K562 (cell line): Measurements from ENCODE around the gene SLC25A26. TPM values are rescaled to one million over a fixed set of nuclear protein-coding genes. Genes with fewer than 3 reads are reported as not detected.

Experiments used
- BCLAF1 ChIP-seq, 2 experiments: fragments of 450-650 bp in 1 of 2; IDR thresholded peaks; 2 replicates each; pipeline ENCODE4 v1.6.1; 2011 to 2017; ENCODE audit warnings: low read depth in 2 of 2, antibody characterized with exemption in 1 of 2, borderline replicate concordance in 1 of 2, low read length in 1 of 2, mild to moderate bottlenecking in 1 of 2, mixed read lengths in 1 of 2; ENCODE audit not compliant: control insufficient read depth in 1 of 2
- CHCHD3 ChIP-seq: fragments of 250-450 bp; sonication (Bioruptor Pico); IDR thresholded peaks from 2 replicates; pipeline ENCODE4 v2.1.2; 2022; ENCODE audit warnings: mild to moderate bottlenecking
- GMEB1 ChIP-seq: fragments of 250-450 bp; sonication (Bioruptor Pico); IDR thresholded peaks from 2 replicates; pipeline ENCODE4 v1.4.0; 2020; ENCODE audit warnings: mild to moderate bottlenecking
- GTF2E2 ChIP-seq: fragments of 200-800 bp; sonication (Bioruptor generic); IDR thresholded peaks from 2 replicates; pipeline ENCODE4 v1.6.1; 2016; ENCODE audit warnings: missing genetic modification characterization, missing compliant biosample characterization
- PURB ChIP-seq: sonication (generic); formaldehyde crosslinking; IDR thresholded peaks from 2 replicates; pipeline ENCODE4 v1.9.0; 2021; ENCODE audit warnings: low read depth, mild to moderate bottlenecking, missing genetic modification reagents
- ZNF318 ChIP-seq, 2 experiments: fragments of 450-650 bp; IDR thresholded peaks; 2 replicates each; pipeline ENCODE4 v1.6.1; 2016; ENCODE audit warnings: mild to moderate bottlenecking in 2 of 2, borderline replicate concordance in 1 of 2, low read depth in 1 of 2, moderate library complexity in 1 of 2
- polyA plus RNA-seq, 8 experiments: library from polyadenylated mRNA; depleted of rRNA in 4 of 8; stranded (reverse) in 5 of 8; unstranded in 3 of 8; fragments of >200 nt; fragmentation: Nextera tagmentation in 2 of 8; fragmentation: Illumina TruSeq in 1 of 8; extraction: Ambion mirVana in 2 of 8; extraction: Trizol in 1 of 8; gene quantifications; 2 replicates each; pipeline versions ENCODE4 v1.2.1 to v1.2.3, GENCODE V29; 2011 to 2014; ENCODE audit warnings: inconsistent platforms in 1 of 8, missing spikeins in 1 of 8
- total RNA-seq, 7 experiments: library from RNA; depleted of rRNA in 6 of 7; stranded (reverse); fragments of >200 nt in 6 of 7; fragmentation: Illumina TruSeq in 2 of 7; extraction: Trizol in 2 of 7; gene quantifications; 2 replicates each; pipeline versions ENCODE4 v1.2.1 to v1.2.3, GENCODE V29; 2011 to 2021; ENCODE audit warnings: low replicate concordance in 1 of 7

SLC25A26 gene
- total and polyA plus RNA-seq, 9 of the 15 experiments (the other 6 are each of a cell fraction or from before 2014, with no cell fraction given): 7.2 to 29.1 (median 12.6) TPM

GRCh38 chr3:66314455-66314854 is 93.7 kb downstream of the SLC25A26 start (continued):
- no peak for TF ChIP-seq ZNF318 (IDR thresholded peaks at IDR 0.05; ENCODE audit: borderline replicate concordance in 1 of 2, low read depth in 1 of 2)
- no peak for TF ChIP-seq CHCHD3 (CRISPR knock-in tag)
- no peak for TF ChIP-seq GMEB1
- no peak for TF ChIP-seq BCLAF1 (IDR thresholded peaks at IDR 0.05; ENCODE audit: borderline replicate concordance in 1 of 2, control insufficient read depth in 1 of 2, low read depth in 2 of 2, low read length in 1 of 2)
- TF ChIP-seq PURB (CRISPR knock-in tag): no peak
- TF ChIP-seq GTF2E2: no peak
- TF ChIP-seq, all 486 proteins: peak for 0
